ENCODE results near the gene ADAMTS19. TPM values are rescaled to one million over a fixed set of nuclear protein-coding genes. Genes with fewer than 3 reads are reported as not detected.
"Not testable (repeated sequence)": the region's sequence is repeated elsewhere in the genome, so short reads cannot be mapped to it uniquely, and the experiment has no call there.

Gene ADAMTS19
- total RNA-seq, 1 donor from 2014 or later: 33.7 TPM

- H3K4me1 Mint-ChIP-seq (ENCODE audit: low read depth): no peaks in the 10 kb centered on the region
- H3K36me3 Mint-ChIP-seq (ENCODE audit: insufficient read depth): peaks cover 8% of the 10 kb centered on the region
- no peak overlapping the region for H3K4me3 Mint-ChIP-seq (ENCODE audit: low read depth)
- H3K27ac Mint-ChIP-seq: no peak overlapping the region
- DNase-seq (ENCODE audit: low spot score, unreplicated experiment): no peak
- no peak for TF ChIP-seq CTCF (IDR thresholded peaks at IDR 0.05; ENCODE audit: unreplicated experiment)
- no peaks in the 10 kb centered on the region for H3K27me3 Mint-ChIP-seq
- no peaks in the 10 kb centered on the region for H3K9me3 Mint-ChIP-seq (ENCODE audit: low read depth)
Observed at GRCh38 chr5:129569295-129569694, 109.2 kb downstream of the ADAMTS19 start.

GRCh38 chr5:129572060-129572459, 112.0 kb downstream of the ADAMTS19 start:
- Mint-ChIP-seq H3K27me3 (no peaks in the 10 kb centered on the region), H3K36me3 (ENCODE audit: insufficient read depth) (peaks cover 8% of the 10 kb centered on the region), H3K9me3 (ENCODE audit: low read depth) (no peaks in the 10 kb centered on the region), H3K4me3 (ENCODE audit: low read depth) (no peak overlapping the region), H3K27ac (no peak overlapping the region), H3K4me1 (ENCODE audit: low read depth) (no peaks in the 10 kb centered on the region)
- TF ChIP-seq CTCF (IDR thresholded peaks at IDR 0.05; ENCODE audit: unreplicated experiment): no peak
- DNase-seq (ENCODE audit: low spot score, unreplicated experiment): no peak

GRCh38 chr5:129584496-129584895, 124.4 kb downstream of the ADAMTS19 start:
- H3K4me3 Mint-ChIP-seq (ENCODE audit: low read depth); H3K27me3 Mint-ChIP-seq; H3K4me1 Mint-ChIP-seq (ENCODE audit: low read depth); H3K27ac Mint-ChIP-seq; DNase-seq (ENCODE audit: low spot score, unreplicated experiment): not testable (repeated sequence)
- peaks cover 26% of the 10 kb centered on the region for H3K36me3 Mint-ChIP-seq (ENCODE audit: insufficient read depth)
- peaks cover 24% of the 10 kb centered on the region for H3K9me3 Mint-ChIP-seq (ENCODE audit: low read depth)

- Mint-ChIP-seq H3K4me1 (ENCODE audit: low read depth) (no peaks in the 10 kb centered on the region), H3K36me3 (ENCODE audit: insufficient read depth) (no peaks in the 10 kb centered on the region), H3K4me3 (ENCODE audit: low read depth) (no peak overlapping the region), H3K27me3 (no peaks in the 10 kb centered on the region), H3K9me3 (ENCODE audit: low read depth) (no peaks in the 10 kb centered on the region), H3K27ac (no peak overlapping the region)
- no peak for DNase-seq (ENCODE audit: low spot score, unreplicated experiment)
- TF ChIP-seq CTCF (IDR thresholded peaks at IDR 0.05; ENCODE audit: unreplicated experiment): no peak
Observed at GRCh38 chr5:129591508-129592160, 131.5 kb downstream of the ADAMTS19 start.

- Mint-ChIP-seq H3K36me3 (ENCODE audit: insufficient read depth) (peaks cover 1% of the 10 kb centered on the region), H3K27me3 (no peaks in the 10 kb centered on the region), H3K4me1 (ENCODE audit: low read depth) (no peaks in the 10 kb centered on the region), H3K27ac (peak overlapping the region; percentile 11), H3K4me3 (ENCODE audit: low read depth) (no peak overlapping the region), H3K9me3 (ENCODE audit: low read depth) (no peaks in the 10 kb centered on the region)
- no peak for TF ChIP-seq CTCF (IDR thresholded peaks at IDR 0.05; ENCODE audit: unreplicated experiment)
- no peak for DNase-seq (ENCODE audit: low spot score, unreplicated experiment)
Observed at GRCh38 chr5:129593525-129593924, 133.4 kb downstream of the ADAMTS19 start.

GRCh38 chr5:129601576-129601975, 141.5 kb downstream of the ADAMTS19 start:
- Mint-ChIP-seq H3K4me3 (ENCODE audit: low read depth) (no peak overlapping the region), H3K27ac (no peak overlapping the region), H3K36me3 (ENCODE audit: insufficient read depth) (peaks cover 1% of the 10 kb centered on the region), H3K4me1 (ENCODE audit: low read depth) (no peaks in the 10 kb centered on the region), H3K27me3 (no peaks in the 10 kb centered on the region), H3K9me3 (ENCODE audit: low read depth) (no peaks in the 10 kb centered on the region)
- DNase-seq (ENCODE audit: low spot score, unreplicated experiment): no peak
- no peak for TF ChIP-seq CTCF (IDR thresholded peaks at IDR 0.05; ENCODE audit: unreplicated experiment)

Measured in progenitor cell of endocrine pancreas (in vitro differentiated cells).